GM20000 (cell line): ENCODE data around the gene ADAMTS8.

ENCODE experiments used
- DNase-seq: peaks from one replicate; pipeline ENCODE4 v3.0.0; 2012; ENCODE audit warnings: low spot score
- CTCF ChIP-seq: IDR thresholded peaks from 2 replicates; pipeline ENCODE4 v1.5.1; 2012; ENCODE audit warnings: mild to moderate bottlenecking, control low read depth; ENCODE audit errors: extremely low read depth, missing control alignments

Gene ADAMTS8

GRCh38 chr11:130389335-130389935 is 39.0 kb downstream of the ADAMTS8 start:
- no peak for TF ChIP-seq CTCF
- DNase-seq, result no peak

GRCh38 chr11:130388607-130389205 is 39.7 kb downstream of the ADAMTS8 start:
- no peak for TF ChIP-seq CTCF

GRCh38 chr11:130386056-130386455 is 42.4 kb downstream of the ADAMTS8 start:
- no peak for TF ChIP-seq CTCF
- DNase-seq, result no peak

More at GRCh38 chr11:130388607-130389205, 39.7 kb downstream of the ADAMTS8 start:
- DNase-seq, result no peak

DNA sequence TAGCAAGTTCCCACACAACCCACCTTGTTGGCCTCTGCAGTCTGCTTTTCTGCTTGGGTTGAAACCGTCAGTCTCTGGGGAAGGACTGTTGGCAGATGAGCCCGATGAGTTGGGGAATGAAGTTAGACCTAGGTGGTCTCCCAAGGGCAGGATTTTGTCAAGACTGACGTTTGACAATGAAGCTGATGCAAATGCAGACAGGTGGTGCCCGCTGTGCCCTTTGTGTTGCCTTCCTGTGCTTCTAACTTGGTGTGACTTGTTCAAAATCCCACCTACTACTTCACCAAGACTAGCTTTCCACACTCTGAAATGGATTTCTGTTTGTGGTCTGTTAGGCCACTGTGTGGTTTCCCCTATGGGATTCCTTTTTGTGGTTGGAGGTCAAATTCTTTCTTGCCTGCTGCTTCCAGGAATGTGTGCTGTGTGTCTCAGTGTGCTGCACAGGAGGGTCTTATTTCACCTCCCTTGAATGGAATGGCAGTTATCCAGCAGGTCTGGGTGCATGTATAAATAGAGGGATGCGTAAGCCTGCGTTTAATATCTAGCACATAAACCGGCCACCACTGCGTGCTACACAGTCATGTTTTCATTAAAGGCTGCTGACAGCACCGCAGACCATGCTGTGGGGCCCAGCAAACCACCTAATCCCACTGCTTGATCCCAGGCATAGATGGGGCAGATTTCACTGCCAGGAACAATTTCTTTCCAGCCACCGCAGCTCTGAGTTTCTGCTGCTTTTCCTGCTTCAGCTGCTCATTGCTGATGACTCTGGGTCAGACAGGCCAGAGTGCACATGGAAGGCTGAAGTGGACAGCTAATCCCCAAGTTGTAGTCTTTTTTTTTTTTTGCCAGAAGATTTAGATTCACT is 44.8 kb downstream of the ADAMTS8 start:
- TF ChIP-seq CTCF, result no peak
- DNase-seq, result no peak

GRCh38 chr11:130381317-130381716 is 47.1 kb downstream of the ADAMTS8 start:
- no peak for TF ChIP-seq CTCF
- no peak for DNase-seq

- no peak for DNase-seq
- TF ChIP-seq CTCF, result no peak
These were observed 47.6 kb downstream of the ADAMTS8 start for GRCh38 chr11:130380778-130381177.

DNA sequence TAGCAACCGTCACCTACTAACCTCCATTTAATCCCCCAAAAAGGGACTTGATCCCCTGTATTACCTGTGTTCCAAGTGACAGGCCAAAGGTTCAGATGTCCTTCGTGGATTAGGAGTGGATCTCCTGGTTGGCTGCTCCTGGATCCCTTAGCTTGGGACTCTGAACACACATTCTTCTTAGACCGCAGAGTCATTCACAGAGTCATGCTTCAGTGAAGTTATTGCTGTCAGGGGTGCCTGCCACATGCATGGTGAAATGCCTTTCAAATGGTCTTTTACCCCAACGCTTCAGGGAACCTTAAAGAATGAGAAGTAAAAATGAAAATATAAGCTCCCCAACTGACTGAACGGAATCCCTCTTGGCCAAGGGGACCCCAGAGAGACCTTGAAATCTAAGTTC is 49.1 kb downstream of the ADAMTS8 start:
- TF ChIP-seq CTCF, result no peak
- no peak for DNase-seq
